Measurements from ENCODE around the gene ENTR1. TPM values are rescaled to one million over a fixed set of nuclear protein-coding genes. Genes with fewer than 3 reads are reported as not detected.

Gene ENTR1
- total RNA-seq, 1 donor from 2014 or later, result 77.9 TPM

GRCh38 chr9:136424750-136425362 lies 14.4 kb upstream of the ENTR1 start:
- Mint-ChIP-seq H3K4me3 (no peak overlapping the region), H3K36me3 (peaks cover 8% of the 10 kb centered on the region), H3K27ac (no peak overlapping the region), H3K4me1 (ENCODE audit: unreplicated experiment) (no peaks in the 10 kb centered on the region), H3K9me3 (no peaks in the 10 kb centered on the region), H3K27me3 (no peaks in the 10 kb centered on the region)
- no peak for DNase-seq (ENCODE audit: extremely low spot score, unreplicated experiment)
- no peak for TF ChIP-seq CTCF (conservative IDR thresholded peaks at IDR 0.05)

GRCh38 chr9:136423432-136424146 lies 13.2 kb upstream of the ENTR1 start:
- Mint-ChIP-seq H3K9me3 (no peaks in the 10 kb centered on the region), H3K4me3 (no peak overlapping the region), H3K4me1 (ENCODE audit: unreplicated experiment) (no peaks in the 10 kb centered on the region), H3K27ac (no peak overlapping the region), H3K27me3 (no peaks in the 10 kb centered on the region), H3K36me3 (peaks cover 5% of the 10 kb centered on the region)
- DNase-seq (ENCODE audit: extremely low spot score, unreplicated experiment), result no peak
- TF ChIP-seq CTCF (conservative IDR thresholded peaks at IDR 0.05), result no peak

- Mint-ChIP-seq H3K4me1 (ENCODE audit: unreplicated experiment) (no peaks in the 10 kb centered on the region), H3K36me3 (peaks cover 5% of the 10 kb centered on the region), H3K27me3 (no peaks in the 10 kb centered on the region), H3K4me3 (no peak overlapping the region), H3K27ac (no peak overlapping the region), H3K9me3 (no peaks in the 10 kb centered on the region)
- no peak for DNase-seq (ENCODE audit: extremely low spot score, unreplicated experiment)
- no peak for TF ChIP-seq CTCF (conservative IDR thresholded peaks at IDR 0.05)
These were observed 12.5 kb upstream of the ENTR1 start for GRCh38 chr9:136422876-136423275.

GRCh38 chr9:136421791-136422190 lies 11.4 kb upstream of the ENTR1 start:
- TF ChIP-seq CTCF (conservative IDR thresholded peaks at IDR 0.05), result no peak
- no peaks in the 10 kb centered on the region for H3K27me3 Mint-ChIP-seq
- H3K4me1 Mint-ChIP-seq (ENCODE audit: unreplicated experiment), result no peaks in the 10 kb centered on the region

GRCh38 chr9:136419092-136419420 lies 8.6 kb upstream of the ENTR1 start:
- no peak for DNase-seq (ENCODE audit: extremely low spot score, unreplicated experiment)
- Mint-ChIP-seq H3K4me1 (ENCODE audit: unreplicated experiment) (no peaks in the 10 kb centered on the region), H3K27me3 (no peaks in the 10 kb centered on the region), H3K36me3 (peaks cover 7% of the 10 kb centered on the region), H3K27ac (no peak overlapping the region), H3K4me3 (no peak overlapping the region), H3K9me3 (no peaks in the 10 kb centered on the region)
- TF ChIP-seq CTCF (conservative IDR thresholded peaks at IDR 0.05), result no peak

More at GRCh38 chr9:136421791-136422190, 11.4 kb upstream of the ENTR1 start:
- Mint-ChIP-seq H3K27ac (no peak overlapping the region), H3K4me3 (no peak overlapping the region), H3K36me3 (peaks cover 4% of the 10 kb centered on the region), H3K9me3 (no peaks in the 10 kb centered on the region)
- DNase-seq (ENCODE audit: extremely low spot score, unreplicated experiment), result no peak

Data from type B pancreatic cell (in vitro differentiated cells).